ENCODE results near the gene CHRM5. TPM values are rescaled to one million over a fixed set of nuclear protein-coding genes. Genes with fewer than 3 reads are reported as not detected.

Gene CHRM5
- total RNA-seq, 1 experiment from 2014 or later = not detected

GRCh38 chr15:34065261-34065660 is 97.0 kb downstream of the CHRM5 start:
- intact Hi-C loops (cut with micrococcal nuclease) = loop anchor here (10.0 kb wide), 1 partner anchor 300 kb away; the partner anchor contains the start of gene LPCAT4
- BruUV-seq (replicated peaks) = no TSS peak
- CTCF ChIA-PET = no interaction called here

More at GRCh38 chr15:34065261-34065660, 97.0 kb downstream of the CHRM5 start:
- H3K4me3 ChIP-seq (replicated peaks in 1 of 2; ENCODE audit: low read depth in 1 of 2, low read length in 2 of 2) = no peak overlapping the region
- H3K36me3 ChIP-seq (ENCODE audit: control insufficient read depth in 1 of 2, insufficient read depth in 2 of 2, low read length in 2 of 2) = no peaks in the 10 kb centered on the region
- no peaks in the 10 kb centered on the region for H3K27me3 ChIP-seq (ENCODE audit: insufficient read depth, low read length)
- no peaks in the 10 kb centered on the region for H3K79me2 ChIP-seq (ENCODE audit: insufficient read depth, low read length)
- H4K20me1 ChIP-seq (ENCODE audit: insufficient read depth) = no peaks in the 10 kb centered on the region
- RAD21 ChIA-PET (ENCODE audit: low non-redundant PET in 1 of 2, low total read pairs in 2 of 2, uncharacterized antibody in 2 of 2, unreplicated experiment in 2 of 2) = no interaction called here
- TF ChIP-seq POLR2A (IDR thresholded peaks at IDR 0.05; ENCODE audit: borderline replicate concordance, extremely low read depth, insufficient read depth, insufficient read length) (no peak), POLR2AphosphoS5 (IDR thresholded peaks at IDR 0.05; ENCODE audit: low read depth, low read length) (no peak), ATF3 (IDR thresholded peaks at IDR 0.05) (no peak), ZFX (IDR thresholded peaks at IDR 0.05) (no peak), TCF7L2 (IDR thresholded peaks at IDR 0.05; ENCODE audit: borderline replicate concordance, extremely low read depth, insufficient read depth, insufficient read length) (no peak), FOSL1 (IDR thresholded peaks at IDR 0.05; ENCODE audit: low read depth) (no peak), SIN3A (IDR thresholded peaks at IDR 0.05; ENCODE audit: low read depth) (no peak), YY1 (IDR thresholded peaks at IDR 0.05; ENCODE audit: extremely low read depth, insufficient replicate concordance, low read depth, low read length) (no peak), SRF (IDR thresholded peaks at IDR 0.05; ENCODE audit: low read depth) (no peak), RAD21 (IDR thresholded peaks at IDR 0.05; ENCODE audit: low read depth) (no peak), CBX3 (IDR thresholded peaks at IDR 0.05; ENCODE audit: low read depth) (no peak), MAX (IDR thresholded peaks at IDR 0.05) (no peak), CEBPB (IDR thresholded peaks at IDR 0.05; ENCODE audit: low read depth) (no peak), ELF1 (IDR thresholded peaks at IDR 0.05; ENCODE audit: borderline replicate concordance, low read depth) (no peak), CTCF (IDR thresholded peaks at IDR 0.05 in 2 of 3, conservative IDR thresholded peaks at IDR 0.05 in 1 of 3; ENCODE audit: borderline replicate concordance in 1 of 3, insufficient read depth in 1 of 3, low read depth in 2 of 3, low read length in 2 of 3) (no peak), REST (IDR thresholded peaks at IDR 0.05; ENCODE audit: low read depth) (no peak)
- H3K27ac ChIP-seq (ENCODE audit: low read depth, low read length) = no peak overlapping the region
- no peaks in the 10 kb centered on the region for H3K9me2 ChIP-seq (ENCODE audit: insufficient read depth)
- no peak overlapping the region for H3K9ac ChIP-seq (ENCODE audit: low read length)
- no peaks in the 10 kb centered on the region for H3K4me1 ChIP-seq (ENCODE audit: control insufficient read depth in 1 of 2, insufficient read depth in 2 of 2, low read length in 2 of 2)
- no peaks in the 10 kb centered on the region for H3K9me3 ChIP-seq (ENCODE audit: control insufficient read depth in 1 of 2, insufficient read depth in 1 of 2, low read depth in 1 of 2, low read length in 2 of 2)
- no peak overlapping the region for H3K4me2 ChIP-seq (ENCODE audit: low read length)
- DNase-seq (ENCODE audit: low read depth, low spot score) (no peak), ATAC-seq (no peak)
- POLR2A ChIA-PET = no interaction called here
- H2AFZ ChIP-seq (ENCODE audit: low read depth, low read length, poor library complexity, severe bottlenecking) = no peak overlapping the region
